ENCODE results near the gene CCDC188.

DNA sequence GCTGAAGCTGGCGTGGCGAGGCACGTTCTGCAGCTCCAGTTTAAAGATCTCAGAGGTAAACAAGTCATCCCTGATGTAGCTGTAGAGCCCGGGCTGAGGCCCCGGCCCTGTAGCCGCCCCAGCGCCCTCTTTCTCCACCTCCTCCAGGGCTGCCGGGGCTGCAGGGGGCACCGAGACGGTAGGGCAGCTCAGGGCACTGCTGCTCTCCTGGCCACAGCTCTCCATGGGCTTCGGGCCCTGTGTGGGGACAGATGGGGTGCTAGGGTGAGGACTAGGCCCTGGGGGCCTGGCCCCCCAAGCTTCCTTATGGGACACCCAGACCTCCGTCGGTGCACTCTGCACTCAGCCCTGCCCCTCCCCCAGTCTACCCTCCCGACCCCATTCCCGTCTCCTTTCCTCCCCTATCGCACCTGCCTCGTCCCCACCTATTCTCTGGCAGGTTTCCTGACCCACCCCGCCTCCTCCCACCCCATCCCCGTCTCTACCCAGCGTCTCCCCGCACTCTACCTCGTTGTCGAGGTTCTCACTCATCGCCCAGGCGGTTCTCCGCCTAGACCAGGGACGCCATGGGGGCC lies 34.4 kb downstream of the CCDC188 start:
- no peak for TF ChIP-seq GATA2 (IDR thresholded peaks at IDR 0.05; ENCODE audit: low read depth, low read length)
- TF ChIP-seq GATA3 (IDR thresholded peaks at IDR 0.05; ENCODE audit: low read depth, low read length): no peak
